HepG2 (cell line): ENCODE data around the gene FAM174C. TPM values are rescaled to one million over a fixed set of nuclear protein-coding genes. Genes with fewer than 3 reads are reported as not detected.
A peak's percentile ranks its signal among the peaks of the same experiment; 100 is the strongest.

Experiments used
- BCL6 ChIP-seq: IDR thresholded peaks from 2 replicates; pipeline ENCODE4 v1.6.1; 2016; ENCODE audit warnings: missing genetic modification reagents, missing compliant biosample characterization
- CC2D1A ChIP-seq: sonication (generic); formaldehyde crosslinking; IDR thresholded peaks from 2 replicates; pipeline ENCODE4 v1.8.1; 2023; ENCODE audit warnings: mild to moderate bottlenecking, missing genetic modification reagents
- CREM ChIP-seq, 2 experiments: sonication (generic) in 1 of 2; formaldehyde crosslinking in 1 of 2; IDR thresholded peaks; 2 replicates each; pipeline versions ENCODE4 v1.4.0 to v1.6.1; 2016 to 2020; ENCODE audit warnings: antibody characterized with exemption in 1 of 2, mild to moderate bottlenecking in 1 of 2, missing genetic modification reagents in 1 of 2
- HMG20A ChIP-seq: IDR thresholded peaks from 2 replicates; pipeline ENCODE4 v1.6.1; 2016; ENCODE audit warnings: borderline replicate concordance
- MTA3 ChIP-seq: sonication (generic); formaldehyde crosslinking; IDR thresholded peaks from 2 replicates; pipeline ENCODE4 v1.4.0; 2020; ENCODE audit warnings: missing genetic modification reagents
- NR2C2 ChIP-seq: sonication (generic); formaldehyde crosslinking; IDR thresholded peaks from 2 replicates; pipeline ENCODE4 v1.4.0; 2020; ENCODE audit warnings: missing genetic modification reagents, mild to moderate bottlenecking, moderate library complexity, borderline replicate concordance
- PHF8 ChIP-seq: sonication (generic); formaldehyde crosslinking; IDR thresholded peaks from 2 replicates; pipeline ENCODE4 v1.5.0; 2020; ENCODE audit warnings: missing genetic modification reagents
- RBM39 ChIP-seq: fragments of 200-400 bp; formaldehyde crosslinking; IDR thresholded peaks from one replicate; pipeline ENCODE4 v1.6.1; 2018; ENCODE audit warnings: antibody characterized with exemption, mild to moderate bottlenecking, low read depth, low read length; ENCODE audit not compliant: poor library complexity, severe bottlenecking
- SKIL ChIP-seq: sonication (generic); formaldehyde crosslinking; IDR thresholded peaks from 2 replicates; pipeline ENCODE4 v1.8.0; 2022; ENCODE audit warnings: missing genetic modification reagents, mild to moderate bottlenecking, moderate library complexity, borderline replicate concordance
- SMARCC2 ChIP-seq: fragments of 450-650 bp; IDR thresholded peaks from 2 replicates; pipeline ENCODE4 v1.6.1; 2017; ENCODE audit warnings: antibody characterized with exemption, mild to moderate bottlenecking
- TFE3 ChIP-seq: IDR thresholded peaks from 2 replicates; pipeline ENCODE4 v1.6.1; 2016
- ZBED4 ChIP-seq: sonication (generic); formaldehyde crosslinking; IDR thresholded peaks from 2 replicates; pipeline ENCODE4 v1.4.0; 2020; ENCODE audit warnings: missing genetic modification reagents, borderline replicate concordance
- ZNF331 ChIP-seq: sonication (generic); formaldehyde crosslinking; IDR thresholded peaks from 2 replicates; pipeline ENCODE4 v1.4.0; 2020; ENCODE audit warnings: missing genetic modification reagents
- ZNF670 ChIP-seq: sonication (generic); formaldehyde crosslinking; IDR thresholded peaks from 2 replicates; pipeline ENCODE4 v1.8.0; 2022; ENCODE audit warnings: mild to moderate bottlenecking, missing genetic modification reagents, borderline replicate concordance
- ZNF674 ChIP-seq: sonication (generic); formaldehyde crosslinking; IDR thresholded peaks from 2 replicates; pipeline ENCODE4 v1.5.0; 2020; ENCODE audit warnings: low read depth, mild to moderate bottlenecking, missing genetic modification reagents
- ZNF687 ChIP-seq: sonication (generic); formaldehyde crosslinking; IDR thresholded peaks from 2 replicates; pipeline ENCODE4 v1.5.1; 2020; ENCODE audit warnings: mild to moderate bottlenecking, missing genetic modification reagents, moderate library complexity
- ZNF709 ChIP-seq: sonication (generic); formaldehyde crosslinking; IDR thresholded peaks from 2 replicates; pipeline ENCODE4 v1.5.0; 2020; ENCODE audit warnings: mild to moderate bottlenecking, missing genetic modification reagents
- ZNF775 ChIP-seq: sonication (generic); formaldehyde crosslinking; IDR thresholded peaks from 2 replicates; pipeline ENCODE4 v1.4.0; 2020; ENCODE audit warnings: missing genetic modification reagents, mild to moderate bottlenecking, moderate library complexity, borderline replicate concordance
- polyA plus RNA-seq, 8 experiments: library from polyadenylated mRNA; depleted of rRNA in 3 of 8; stranded (reverse) in 7 of 8; unstranded in 1 of 8; fragments of >200 nt; fragmentation: Illumina TruSeq in 4 of 8; extraction: Trizol in 4 of 8; gene quantifications; 2 replicates each; pipeline versions ENCODE4 v1.2.1 to v1.2.3, GENCODE V29; 2011 to 2016; ENCODE audit warnings: low read depth in 4 of 8, missing spikeins in 1 of 8, mixed read lengths in 1 of 8; ENCODE audit not compliant: insufficient read depth in 1 of 8
- total RNA-seq, 5 experiments: library from RNA; depleted of rRNA; stranded (reverse); fragments of >200 nt; fragmentation: Illumina TruSeq; extraction: Trizol; gene quantifications; 2 replicates each; pipeline ENCODE4 v1.2.3, GENCODE V29; 2016; ENCODE audit warnings: low read depth in 1 of 5

FAM174C gene
- total and polyA plus RNA-seq, 2 of the 13 experiments (the other 11 are each of a cell fraction or from before 2014, with no cell fraction given) = 19.5 to 31.3 TPM

GRCh38 chr19:1269065-1269477 lies 6.3 kb upstream of the FAM174C start, which contains the start of gene CIRBP (continued):
- peak; percentile 48 for TF ChIP-seq ZNF687 (CRISPR knock-in tag)
- peak; percentile 33; the same call in 1 of the 2 replicates for TF ChIP-seq BCL6 (CRISPR knock-in tag)
- TF ChIP-seq ZNF331 (CRISPR knock-in tag) = peak; percentile 43; the same call in 1 of the 2 replicates
- TF ChIP-seq SMARCC2 = no peak
- TF ChIP-seq SKIL = no peak
- TF ChIP-seq ZNF775 (CRISPR knock-in tag) = no peak
- TF ChIP-seq ZNF670 (CRISPR knock-in tag) = no peak
- TF ChIP-seq CC2D1A (CRISPR knock-in tag) = no peak
- TF ChIP-seq MTA3 (CRISPR knock-in tag) = no peak
- no peak for TF ChIP-seq ZNF709 (CRISPR knock-in tag)
- peak; percentile 38; the same call in 1 of the 2 replicates for TF ChIP-seq TFE3
- no peak for TF ChIP-seq CREM (IDR thresholded peaks at IDR 0.05)
- no peak for TF ChIP-seq CREM (CRISPR knock-in tag; IDR thresholded peaks at IDR 0.05)
- no peak for TF ChIP-seq HMG20A (CRISPR knock-in tag)
- TF ChIP-seq PHF8 = peak; percentile 35; the same call in 1 of the 2 replicates
- TF ChIP-seq ZNF674 (CRISPR knock-in tag) = 0 out of 2 replicates have a peak, but pooled peaks have one; percentile 16
- TF ChIP-seq ZBED4 = peak; percentile 79
- peak; percentile 96 for TF ChIP-seq RBM39
- no peak for TF ChIP-seq NR2C2 (CRISPR knock-in tag)
